GM12878 (cell line): ENCODE measurements around the gene OPCML.

Experiments used
- BCL11A ChIP-seq: IDR thresholded peaks from 2 replicates; pipeline ENCODE4 v1.6.1; 2011; ENCODE audit warnings: low read depth, low read length
- CEBPB ChIP-seq, 2 experiments: fragments of 150-350 bp in 1 of 2; IDR thresholded peaks; 2 replicates each; pipeline ENCODE4 v1.6.1; 2012 to 2014; ENCODE audit warnings: low read depth in 2 of 2, low read length in 2 of 2, borderline replicate concordance in 1 of 2, inconsistent platforms in 1 of 2
- CTCF ChIP-seq, 3 experiments: IDR thresholded peaks in 2 of 3; conservative IDR thresholded peaks in 1 of 3; 2 replicates each; pipeline ENCODE4 v1.5.1; 2011; ENCODE audit warnings: low read depth in 3 of 3, low read length in 3 of 3, mild to moderate bottlenecking in 3 of 3, control low read depth in 2 of 3, moderate library complexity in 2 of 3, inconsistent platforms in 1 of 3, mixed read lengths in 1 of 3; ENCODE audit not compliant: control insufficient read depth in 2 of 3, insufficient read depth in 1 of 3; ENCODE audit errors: extremely low read depth in 1 of 3
- EED ChIP-seq: sonication (generic); IDR thresholded peaks from 2 replicates; pipeline ENCODE4 v1.6.1; 2016; ENCODE audit warnings: antibody characterized with exemption, low read depth
- ESRRA ChIP-seq: IDR thresholded peaks from 2 replicates; pipeline ENCODE4 v1.6.1; 2012; ENCODE audit warnings: mild to moderate bottlenecking, low read length, improper control_type of control experiment
- EZH2 ChIP-seq: IDR thresholded peaks from 2 replicates; pipeline ENCODE4 v1.6.1; 2012; ENCODE audit warnings: low read depth, mild to moderate bottlenecking, control low read depth, inconsistent platforms, low read length, borderline replicate concordance; ENCODE audit not compliant: control insufficient read depth
- IRF5 ChIP-seq: fragments of 450-650 bp; IDR thresholded peaks from 2 replicates; pipeline ENCODE4 v1.6.1; 2017; ENCODE audit warnings: borderline replicate concordance
- RBBP5 ChIP-seq: fragments of 200-600 bp; sonication (generic); conservative IDR thresholded peaks from 2 replicates; pipeline ENCODE4 v1.6.1; 2016
- SMC3 ChIP-seq: IDR thresholded peaks from 2 replicates; pipeline ENCODE4 v1.6.1; 2011; ENCODE audit warnings: low read length, improper control_type of control experiment, borderline replicate concordance
- SUZ12 ChIP-seq: fragments of 200-600 bp; sonication (generic); IDR thresholded peaks from one replicate; pipeline ENCODE4 v1.6.1; 2018; ENCODE audit warnings: antibody characterized with exemption, mild to moderate bottlenecking; ENCODE audit not compliant: unreplicated experiment
- USF2 ChIP-seq: IDR thresholded peaks from 2 replicates; pipeline ENCODE4 v1.6.1; 2011; ENCODE audit warnings: low read depth, low read length, improper control_type of control experiment, borderline replicate concordance

GRCh38 chr11:133501643-133502539, 30.4 kb downstream of the OPCML start:
- TF ChIP-seq USF2 (no peak), CTCF (IDR thresholded peaks at IDR 0.05 in 2 of 3, conservative IDR thresholded peaks at IDR 0.05 in 1 of 3; ENCODE audit: control insufficient read depth in 2 of 3, extremely low read depth in 1 of 3, insufficient read depth in 1 of 3, low read depth in 3 of 3, low read length in 3 of 3) (no peak), CEBPB (IDR thresholded peaks at IDR 0.05; ENCODE audit: borderline replicate concordance in 1 of 2, low read depth in 2 of 2, low read length in 2 of 2) (no peak), EED (no peak), RBBP5 (no peak), EZH2 (no peak), SMC3 (no peak), ESRRA (no peak), IRF5 (no peak), SUZ12 (no peak), BCL11A (no peak)
